ENCODE measurements around the gene TFEB.

DNA sequence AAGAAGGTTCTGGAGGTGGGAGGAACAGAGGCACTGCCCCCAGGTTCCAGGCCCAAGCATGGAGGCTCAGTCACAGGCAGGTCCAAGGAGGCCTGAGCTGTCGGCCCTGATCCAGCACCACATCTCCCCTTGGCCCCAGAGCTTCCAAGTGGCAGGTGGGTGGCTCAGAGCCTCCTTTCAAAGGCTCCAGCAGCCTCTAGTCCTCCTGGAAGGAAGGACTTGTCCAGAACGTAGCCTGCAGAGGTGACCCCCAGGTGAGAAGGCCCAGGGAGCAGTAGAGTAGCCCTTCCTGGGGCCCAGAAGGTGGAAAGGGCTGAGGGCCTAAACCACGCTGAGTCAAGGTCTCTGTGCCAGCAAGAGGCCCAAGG is 7.7 kb downstream of the TFEB start:
- TF ChIP-seq, protein P1, sequence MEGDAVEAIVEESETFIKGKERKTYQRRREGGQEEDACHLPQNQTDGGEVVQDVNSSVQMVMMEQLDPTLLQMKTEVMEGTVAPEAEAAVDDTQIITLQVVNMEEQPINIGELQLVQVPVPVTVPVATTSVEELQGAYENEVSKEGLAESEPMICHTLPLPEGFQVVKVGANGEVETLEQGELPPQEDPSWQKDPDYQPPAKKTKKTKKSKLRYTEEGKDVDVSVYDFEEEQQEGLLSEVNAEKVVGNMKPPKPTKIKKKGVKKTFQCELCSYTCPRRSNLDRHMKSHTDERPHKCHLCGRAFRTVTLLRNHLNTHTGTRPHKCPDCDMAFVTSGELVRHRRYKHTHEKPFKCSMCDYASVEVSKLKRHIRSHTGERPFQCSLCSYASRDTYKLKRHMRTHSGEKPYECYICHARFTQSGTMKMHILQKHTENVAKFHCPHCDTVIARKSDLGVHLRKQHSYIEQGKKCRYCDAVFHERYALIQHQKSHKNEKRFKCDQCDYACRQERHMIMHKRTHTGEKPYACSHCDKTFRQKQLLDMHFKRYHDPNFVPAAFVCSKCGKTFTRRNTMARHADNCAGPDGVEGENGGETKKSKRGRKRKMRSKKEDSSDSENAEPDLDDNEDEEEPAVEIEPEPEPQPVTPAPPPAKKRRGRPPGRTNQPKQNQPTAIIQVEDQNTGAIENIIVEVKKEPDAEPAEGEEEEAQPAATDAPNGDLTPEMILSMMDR (optimal IDR thresholded peaks at IDR 0.05 in 1 of 3, IDR thresholded peaks at IDR 0.05 in 1 of 3, conservative IDR thresholded peaks at IDR 0.05 in 1 of 3; ENCODE audit: extremely low read depth in 1 of 3, insufficient read depth in 2 of 3, low read length in 3 of 3), result no peak
- no peak for TF ChIP-seq EZH2 (IDR thresholded peaks at IDR 0.05; ENCODE audit: low read length)
